ENCODE results near the gene SERGEF.

SERGEF gene

GRCh38 chr11:17788084-17788483, 224.8 kb downstream of the SERGEF start:
- H3K4me3 ChIP-seq (ENCODE audit: low read length), result no peak overlapping the region
- no peak for DNase-seq (ENCODE audit: low read depth)
- TF ChIP-seq CTCF (conservative IDR thresholded peaks at IDR 0.05; ENCODE audit: low read depth, low read length), result no peak

GRCh38 chr11:17786824-17787525, 225.9 kb downstream of the SERGEF start:
- no peak for TF ChIP-seq CTCF (conservative IDR thresholded peaks at IDR 0.05; ENCODE audit: low read depth, low read length)
- peak; percentile 11 for DNase-seq (ENCODE audit: low read depth)
- no peak overlapping the region for H3K4me3 ChIP-seq (ENCODE audit: low read length)

- no peak for TF ChIP-seq CTCF (conservative IDR thresholded peaks at IDR 0.05; ENCODE audit: low read depth, low read length)
- DNase-seq (ENCODE audit: low read depth), result no peak
- no peak overlapping the region for H3K4me3 ChIP-seq (ENCODE audit: low read length)
These were observed 229.0 kb downstream of the SERGEF start for GRCh38 chr11:17783878-17784277.

GRCh38 chr11:17782603-17783337, 230.1 kb downstream of the SERGEF start:
- DNase-seq (ENCODE audit: low read depth), result no peak
- H3K4me3 ChIP-seq (ENCODE audit: low read length), result no peak overlapping the region
- no peak for TF ChIP-seq CTCF (conservative IDR thresholded peaks at IDR 0.05; ENCODE audit: low read depth, low read length)

- no peak for TF ChIP-seq CTCF (conservative IDR thresholded peaks at IDR 0.05; ENCODE audit: low read depth, low read length)
- no peak for DNase-seq (ENCODE audit: low read depth)
- no peak overlapping the region for H3K4me3 ChIP-seq (ENCODE audit: low read length)
These were observed 230.7 kb downstream of the SERGEF start for GRCh38 chr11:17782145-17782544.

GRCh38 chr11:17781626-17782025, 231.2 kb downstream of the SERGEF start:
- TF ChIP-seq CTCF (conservative IDR thresholded peaks at IDR 0.05; ENCODE audit: low read depth, low read length), result no peak
- DNase-seq (ENCODE audit: low read depth), result no peak
- H3K4me3 ChIP-seq (ENCODE audit: low read length), result no peak overlapping the region

GRCh38 chr11:17781221-17781620, 231.6 kb downstream of the SERGEF start:
- no peak for DNase-seq (ENCODE audit: low read depth)
- no peak overlapping the region for H3K4me3 ChIP-seq (ENCODE audit: low read length)
- no peak for TF ChIP-seq CTCF (conservative IDR thresholded peaks at IDR 0.05; ENCODE audit: low read depth, low read length)
